CD14-positive monocyte (primary cell): ENCODE results near the gene GRK1. TPM values are rescaled to one million over a fixed set of nuclear protein-coding genes. Genes with fewer than 3 reads are reported as not detected.

Experiments
- DNase-seq, 3 donors: peaks; one replicate each; pipeline ENCODE4 v3.0.0-alpha.2; 2011 to 2022
- H2AFZ ChIP-seq: 2 replicates; pipeline ENCODE4 v1.6.0; 2012; ENCODE audit warnings: mild to moderate bottlenecking, low read depth, low read length, inconsistent platforms; ENCODE audit not compliant: insufficient read depth, poor library complexity, severe bottlenecking
- H3K27ac ChIP-seq, 2 donors: 1 replicate in 1 of 2; 2 replicates in 1 of 2; pipeline ENCODE4 v1.5.1; 2012 to 2013; ENCODE audit warnings: low read length in 2 of 2, control low read depth in 1 of 2, inconsistent platforms in 1 of 2, low read depth in 1 of 2, mild to moderate bottlenecking in 1 of 2
- H3K27me3 ChIP-seq, 2 donors: one replicate each; pipeline versions ENCODE4 v1.6.0 to v1.6.1; 2011 to 2013; ENCODE audit warnings: low read length in 2 of 2; ENCODE audit not compliant: control insufficient read depth in 2 of 2, insufficient read depth in 2 of 2
- H3K36me3 ChIP-seq, 2 donors: replicated peaks in 1 of 2; 1 replicate in 1 of 2; 2 replicates in 1 of 2; pipeline versions ENCODE4 v1.5.1 to v1.6.1; 2012 to 2013; ENCODE audit warnings: low read length in 2 of 2, control low read depth in 1 of 2, inconsistent platforms in 1 of 2, mild to moderate bottlenecking in 1 of 2; ENCODE audit not compliant: insufficient read depth in 2 of 2, control insufficient read depth in 1 of 2
- H3K4me1 ChIP-seq, 2 donors: 1 replicate in 1 of 2; 2 replicates in 1 of 2; pipeline versions ENCODE4 v1.5.1 to v1.6.1; 2012 to 2013; ENCODE audit warnings: low read length in 2 of 2, control low read depth in 1 of 2, inconsistent platforms in 1 of 2, mild to moderate bottlenecking in 1 of 2, moderate library complexity in 1 of 2; ENCODE audit not compliant: insufficient read depth in 2 of 2, control insufficient read depth in 1 of 2
- H3K4me2 ChIP-seq: replicated peaks from 2 replicates; pipeline ENCODE3; 2012; ENCODE audit warnings: low read length, moderate library complexity, mild to moderate bottlenecking; ENCODE audit not compliant: poor library complexity, severe bottlenecking; ENCODE audit errors: extremely low read depth
- H3K4me3 ChIP-seq, 3 experiments: fragments of 200-600 bp in 1 of 3; sonication (generic) in 1 of 3; replicated peaks in 1 of 3; 1 replicate in 2 of 3; 2 replicates in 1 of 3; pipeline ENCODE4 v1.5.1; 2011 to 2013; ENCODE audit warnings: low read length in 3 of 3, mild to moderate bottlenecking in 3 of 3, control low read depth in 2 of 3, low read depth in 2 of 3, inconsistent platforms in 1 of 3, moderate library complexity in 1 of 3
- H3K79me2 ChIP-seq: 2 replicates; pipeline ENCODE4 v1.6.0; 2012; ENCODE audit warnings: mild to moderate bottlenecking, control low read depth, inconsistent platforms, low read length, moderate library complexity; ENCODE audit not compliant: insufficient read depth
- H3K9ac ChIP-seq: 2 replicates; pipeline ENCODE4 v1.6.0; 2017; ENCODE audit warnings: low read length, mild to moderate bottlenecking; ENCODE audit not compliant: insufficient read depth, poor library complexity, severe bottlenecking
- H3K9me3 ChIP-seq, 2 donors: replicated peaks in 1 of 2; 1 replicate in 1 of 2; 2 replicates in 1 of 2; pipeline versions ENCODE4 v1.5.1 to v1.6.1; 2012 to 2013; ENCODE audit warnings: low read length in 2 of 2, control low read depth in 1 of 2; ENCODE audit not compliant: control insufficient read depth in 1 of 2, insufficient read depth in 1 of 2
- H4K20me1 ChIP-seq: 2 replicates; pipeline ENCODE4 v1.6.0; 2012; ENCODE audit warnings: mild to moderate bottlenecking, low read length, control low read depth, moderate library complexity; ENCODE audit not compliant: insufficient read depth
- H3K27ac Mint-ChIP-seq, 7 donors: one replicate each; pipeline ENCODE4 v1.8.0; 2020; ENCODE audit warnings: mild to moderate bottlenecking in 7 of 7, mixed read lengths in 7 of 7, moderate library complexity in 6 of 7, inconsistent platforms in 2 of 7
- H3K27me3 Mint-ChIP-seq, 3 donors: one replicate each; pipeline ENCODE4 v1.8.0; 2021 to 2022; ENCODE audit warnings: low read depth in 3 of 3, mild to moderate bottlenecking in 3 of 3, mixed read lengths in 3 of 3, moderate library complexity in 3 of 3, inconsistent platforms in 1 of 3
- H3K36me3 Mint-ChIP-seq, 2 donors: one replicate each; pipeline ENCODE4 v1.8.0; 2020; ENCODE audit warnings: mixed read lengths in 2 of 2, inconsistent platforms in 1 of 2, mild to moderate bottlenecking in 1 of 2
- H3K4me1 Mint-ChIP-seq: one replicate; pipeline ENCODE4 v1.8.0; 2020; ENCODE audit warnings: mild to moderate bottlenecking, mixed read lengths
- H3K4me3 Mint-ChIP-seq, 2 donors: one replicate each; pipeline ENCODE4 v1.8.0; 2020; ENCODE audit warnings: mild to moderate bottlenecking in 2 of 2, mixed read lengths in 2 of 2, moderate library complexity in 1 of 2
- H3K9me3 Mint-ChIP-seq, 7 donors: one replicate each; pipeline ENCODE4 v1.8.0; 2020 to 2022; ENCODE audit warnings: mixed read lengths in 7 of 7, mild to moderate bottlenecking in 6 of 7, moderate library complexity in 6 of 7, inconsistent platforms in 2 of 7
- WGBS: methylation state at CpG from one replicate; pipeline ENCODE4 v1.1.5; 2013; ENCODE audit warnings: missing lambda C conversion rate; ENCODE audit not compliant: insufficient coverage; 5-methylcytosine and 5-hydroxymethylcytosine counted together
- intact Hi-C, 2 donors: fragments of 100-400 bp; cut with micrococcal nuclease; formaldehyde crosslinking; loops; one replicate each; pipeline versions ENCODE4 v1.15.0 to v1.15.1; 2023
- polyA plus RNA-seq, 3 donors: library from polyadenylated mRNA; depleted of rRNA in 1 of 3; unstranded in 2 of 3; stranded (reverse) in 1 of 3; fragments of 300-500 nt in 2 of 3; fragments of >200 nt in 1 of 3; fragmentation: Illumina TruSeq in 2 of 3; gene quantifications; 1 replicate in 2 of 3; 2 replicates in 1 of 3; pipeline ENCODE4 v1.2.3, GENCODE V29; 2012 to 2021
- TF ChIP-seq, protein P1 (sequence below): fragments of 200-600 bp; IDR thresholded peaks from one replicate; pipeline ENCODE4 v1.8.0; 2022; ENCODE audit warnings: antibody characterized with exemption, mild to moderate bottlenecking

The GRK1 gene
- polyA plus RNA-seq, 3 donors = not detected

DNA sequence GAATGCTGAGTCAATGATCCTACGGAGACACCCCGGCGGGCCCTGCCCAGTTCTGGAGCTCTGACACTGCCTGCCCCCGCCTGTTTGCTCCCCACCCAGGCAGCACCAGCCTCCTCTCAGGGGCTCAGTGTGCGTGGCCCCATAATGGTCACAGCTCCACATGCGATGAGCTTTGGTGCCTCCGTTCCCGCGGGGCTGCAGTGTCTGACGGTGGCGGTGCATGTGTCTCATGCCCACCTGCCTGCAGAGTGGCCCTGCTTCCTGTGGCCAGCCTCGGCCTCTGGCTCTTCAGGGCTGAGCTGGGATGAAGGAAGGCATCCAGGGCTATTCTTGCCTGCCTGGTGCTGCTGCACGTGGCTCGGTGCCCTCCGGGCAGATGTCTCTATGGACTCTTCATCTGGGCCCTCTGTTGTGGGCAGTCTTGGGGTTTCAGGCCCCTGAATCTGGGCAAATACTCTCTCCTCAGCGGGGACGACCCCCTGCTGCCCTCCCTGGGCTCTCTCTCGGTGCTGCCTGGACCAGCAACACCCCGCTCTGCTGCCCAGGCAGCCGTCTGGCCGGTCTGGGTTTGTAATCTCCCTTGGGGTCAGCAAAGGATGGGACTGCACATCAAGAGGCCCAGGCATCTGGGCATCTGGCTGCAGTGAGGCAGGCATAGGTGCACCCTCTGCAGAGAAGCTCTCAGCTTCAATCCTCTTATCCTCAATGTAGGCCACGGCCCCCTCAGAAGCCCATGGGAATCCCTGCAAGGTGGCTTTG lies 72.7 kb downstream of the GRK1 start:
- peaks cover 40% of the 10 kb centered on the region for H3K4me1 Mint-ChIP-seq
- intact Hi-C loops = no loop called here
- H3K9me3 ChIP-seq = no peaks in the 10 kb centered on the region
- H3K36me3 Mint-ChIP-seq = no peaks in the 10 kb centered on the region
- H3K9me3 Mint-ChIP-seq = peaks cover 0 to 4% (median 0%) of the 10 kb centered on the region in 7 donors
- no peak for DNase-seq
- no peak overlapping the region for H3K4me2 ChIP-seq
- peaks cover 30 to 63% (median 57%) of the 10 kb centered on the region in 3 donors for H3K27me3 Mint-ChIP-seq
- H3K4me3 ChIP-seq = no peak overlapping the region
- H3K4me3 Mint-ChIP-seq = peak overlapping the region in 1 of 2 donors; percentile 46
- H3K79me2 ChIP-seq = no peaks in the 10 kb centered on the region
- H3K4me1 ChIP-seq = peaks cover 37 to 42% of the 10 kb centered on the region in 2 donors
- H3K27ac Mint-ChIP-seq = peak overlapping the region in 1 of 7 donors; percentile 3
- 93% methylated on average over 15 of the region's 22 CpGs for WGBS
- no peaks in the 10 kb centered on the region for H3K36me3 ChIP-seq
- H3K27me3 ChIP-seq = peaks cover 0 to 16% of the 10 kb centered on the region in 2 donors
- H2AFZ ChIP-seq = no peak overlapping the region
- no peak overlapping the region for H3K9ac ChIP-seq
- TF ChIP-seq, protein P1, sequence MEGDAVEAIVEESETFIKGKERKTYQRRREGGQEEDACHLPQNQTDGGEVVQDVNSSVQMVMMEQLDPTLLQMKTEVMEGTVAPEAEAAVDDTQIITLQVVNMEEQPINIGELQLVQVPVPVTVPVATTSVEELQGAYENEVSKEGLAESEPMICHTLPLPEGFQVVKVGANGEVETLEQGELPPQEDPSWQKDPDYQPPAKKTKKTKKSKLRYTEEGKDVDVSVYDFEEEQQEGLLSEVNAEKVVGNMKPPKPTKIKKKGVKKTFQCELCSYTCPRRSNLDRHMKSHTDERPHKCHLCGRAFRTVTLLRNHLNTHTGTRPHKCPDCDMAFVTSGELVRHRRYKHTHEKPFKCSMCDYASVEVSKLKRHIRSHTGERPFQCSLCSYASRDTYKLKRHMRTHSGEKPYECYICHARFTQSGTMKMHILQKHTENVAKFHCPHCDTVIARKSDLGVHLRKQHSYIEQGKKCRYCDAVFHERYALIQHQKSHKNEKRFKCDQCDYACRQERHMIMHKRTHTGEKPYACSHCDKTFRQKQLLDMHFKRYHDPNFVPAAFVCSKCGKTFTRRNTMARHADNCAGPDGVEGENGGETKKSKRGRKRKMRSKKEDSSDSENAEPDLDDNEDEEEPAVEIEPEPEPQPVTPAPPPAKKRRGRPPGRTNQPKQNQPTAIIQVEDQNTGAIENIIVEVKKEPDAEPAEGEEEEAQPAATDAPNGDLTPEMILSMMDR = no peak
- no peak overlapping the region for H3K27ac ChIP-seq
- H4K20me1 ChIP-seq = no peaks in the 10 kb centered on the region

DNA sequence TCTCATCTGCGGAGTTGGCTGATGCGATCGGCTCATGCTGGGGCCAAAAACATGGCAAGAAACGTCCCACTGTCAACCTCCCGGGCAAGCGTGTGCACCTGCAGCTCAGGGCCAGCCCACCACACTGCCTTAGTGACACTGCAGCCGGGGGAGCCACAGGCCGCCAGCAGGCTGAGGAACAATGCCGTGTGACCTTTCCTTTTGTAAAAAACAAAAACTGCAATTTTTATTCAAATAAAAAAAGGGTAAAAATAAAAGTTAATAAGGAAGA lies 73.2 kb downstream of the GRK1 start:
- Mint-ChIP-seq H3K9me3 (peaks cover 0 to 4% (median 0%) of the 10 kb centered on the region in 7 donors), H3K4me3 (peak overlapping the region in 1 of 2 donors; percentile 70), H3K27me3 (peaks cover 33 to 63% (median 53%) of the 10 kb centered on the region in 3 donors), H3K36me3 (no peaks in the 10 kb centered on the region), H3K27ac (no peak overlapping the region), H3K4me1 (peaks cover 40% of the 10 kb centered on the region)
- TF ChIP-seq, protein P1 = no peak
- H3K4me1 ChIP-seq = peaks cover 37 to 42% of the 10 kb centered on the region in 2 donors
- no peaks in the 10 kb centered on the region for H3K9me3 ChIP-seq
- intact Hi-C loops = no loop called here
- no peaks in the 10 kb centered on the region for H3K79me2 ChIP-seq
- WGBS = 96% methylated on average over 3 of the region's 9 CpGs
- H3K27me3 ChIP-seq = peaks cover 0 to 16% of the 10 kb centered on the region in 2 donors
- no peak for DNase-seq
- no peak overlapping the region for H3K4me2 ChIP-seq
- no peaks in the 10 kb centered on the region for H4K20me1 ChIP-seq
- H3K36me3 ChIP-seq = no peaks in the 10 kb centered on the region
- H2AFZ ChIP-seq = no peak overlapping the region
- no peak overlapping the region for H3K4me3 ChIP-seq
- no peak overlapping the region for H3K27ac ChIP-seq
- no peak overlapping the region for H3K9ac ChIP-seq
